Esophagus muscularis mucosa (tissue), 4 donors: Measurements from ENCODE around the gene TEX50.

ENCODE experiments used
- EP300 ChIP-seq: sonication (generic); formaldehyde crosslinking; IDR thresholded peaks from one replicate; pipeline ENCODE4 v1.6.1; 2017; ENCODE audit warnings: antibody characterized with exemption
- POLR2A ChIP-seq: fragments of 450-650 bp; IDR thresholded peaks from one replicate; pipeline ENCODE4 v1.6.1; 2017; ENCODE audit warnings: antibody characterized with exemption, moderate library complexity, mild to moderate bottlenecking, low read depth
- POLR2AphosphoS5 ChIP-seq, 2 donors: sonication (generic); formaldehyde crosslinking; IDR thresholded peaks; one replicate each; pipeline ENCODE4 v1.6.1; 2017; ENCODE audit warnings: antibody characterized with exemption in 2 of 2
- TF ChIP-seq, protein P1 (sequence below), 3 experiments: fragments of 200-600 bp in 2 of 3; fragments of 450-650 bp in 1 of 3; sonication (generic) in 2 of 3; IDR thresholded peaks; one replicate each; pipeline ENCODE4 v1.5.1; 2017 to 2019; ENCODE audit warnings: antibody characterized with exemption in 3 of 3, mild to moderate bottlenecking in 2 of 3, moderate library complexity in 1 of 3

GRCh38 chr1:173661271-173661670 lies 26.1 kb downstream of the TEX50 start:
- TF ChIP-seq POLR2A: no peak
- TF ChIP-seq, protein P1, sequence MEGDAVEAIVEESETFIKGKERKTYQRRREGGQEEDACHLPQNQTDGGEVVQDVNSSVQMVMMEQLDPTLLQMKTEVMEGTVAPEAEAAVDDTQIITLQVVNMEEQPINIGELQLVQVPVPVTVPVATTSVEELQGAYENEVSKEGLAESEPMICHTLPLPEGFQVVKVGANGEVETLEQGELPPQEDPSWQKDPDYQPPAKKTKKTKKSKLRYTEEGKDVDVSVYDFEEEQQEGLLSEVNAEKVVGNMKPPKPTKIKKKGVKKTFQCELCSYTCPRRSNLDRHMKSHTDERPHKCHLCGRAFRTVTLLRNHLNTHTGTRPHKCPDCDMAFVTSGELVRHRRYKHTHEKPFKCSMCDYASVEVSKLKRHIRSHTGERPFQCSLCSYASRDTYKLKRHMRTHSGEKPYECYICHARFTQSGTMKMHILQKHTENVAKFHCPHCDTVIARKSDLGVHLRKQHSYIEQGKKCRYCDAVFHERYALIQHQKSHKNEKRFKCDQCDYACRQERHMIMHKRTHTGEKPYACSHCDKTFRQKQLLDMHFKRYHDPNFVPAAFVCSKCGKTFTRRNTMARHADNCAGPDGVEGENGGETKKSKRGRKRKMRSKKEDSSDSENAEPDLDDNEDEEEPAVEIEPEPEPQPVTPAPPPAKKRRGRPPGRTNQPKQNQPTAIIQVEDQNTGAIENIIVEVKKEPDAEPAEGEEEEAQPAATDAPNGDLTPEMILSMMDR (IDR thresholded peaks at IDR 0.05): no peak
- no peak for TF ChIP-seq POLR2AphosphoS5 (IDR thresholded peaks at IDR 0.05)
- no peak for TF ChIP-seq EP300
